GM12892 (cell line): ENCODE results near the gene PPP1R12C.

Experiments
- POLR2A ChIP-seq: IDR thresholded peaks from 2 replicates; pipeline ENCODE4 v1.6.1; 2011; ENCODE audit warnings: low read depth, low read length, control low read depth
- POLR2AphosphoS5 ChIP-seq: IDR thresholded peaks from 2 replicates; pipeline ENCODE4 v1.6.1; 2011; ENCODE audit warnings: low read depth, low read length, control low read depth
- TAF1 ChIP-seq: IDR thresholded peaks from 2 replicates; pipeline ENCODE4 v1.6.1; 2011; ENCODE audit warnings: low read depth, mild to moderate bottlenecking, control low read depth, low read length, borderline replicate concordance

GRCh38 chr19:55067869-55068268, 49.6 kb downstream of the PPP1R12C start:
- no peak for TF ChIP-seq TAF1
- no peak for TF ChIP-seq POLR2A
- no peak for TF ChIP-seq POLR2AphosphoS5
